Liver (tissue), 1 donor: ENCODE measurements around the gene ALG12.

Experiments used
- HNF4G ChIP-seq: IDR thresholded peaks from 2 replicates; pipeline ENCODE4 v1.6.1; 2016; ENCODE audit warnings: antibody characterized with exemption
- TAF1 ChIP-seq: conservative IDR thresholded peaks from 2 replicates; pipeline ENCODE4 v1.6.1; 2016; ENCODE audit warnings: antibody characterized with exemption, mild to moderate bottlenecking
- donor health status: healthy.

GRCh38 chr22:49862496-49862776 is 55.8 kb downstream of the ALG12 start:
- TF ChIP-seq TAF1: no peak
- no peak for TF ChIP-seq HNF4G
